Neural cell (in vitro differentiated cells): Measurements from ENCODE around the gene HUS1B.

ENCODE experiments used
- CTCF ChIP-seq: fragments of 450-650 bp; IDR thresholded peaks from 2 replicates; pipeline ENCODE4 v1.5.1; 2014; ENCODE audit warnings: antibody characterized with exemption, mild to moderate bottlenecking, moderate library complexity; ENCODE audit not compliant: poor library complexity, severe bottlenecking
- EZH2 ChIP-seq: fragments of 200-600, 300-800 bp; shearing (Covaris generic), sonication (generic); IDR thresholded peaks from 2 replicates; pipeline ENCODE4 v1.6.1; 2014; ENCODE audit warnings: antibody characterized with exemption, low read length, borderline replicate concordance, mild to moderate bottlenecking; ENCODE audit not compliant: insufficient read depth, poor library complexity, severe bottlenecking
- POLR2AphosphoS5 ChIP-seq: IDR thresholded peaks from 2 replicates; pipeline ENCODE4 v1.6.1; 2012
- RAD21 ChIP-seq: fragments of 450-650 bp; conservative IDR thresholded peaks from 2 replicates; pipeline ENCODE4 v1.6.1; 2014; ENCODE audit warnings: antibody characterized with exemption, mild to moderate bottlenecking, moderate library complexity
- REST ChIP-seq: IDR thresholded peaks from 2 replicates; pipeline ENCODE4 v1.6.1; 2012; ENCODE audit warnings: borderline replicate concordance
- TAF1 ChIP-seq: IDR thresholded peaks from 2 replicates; pipeline ENCODE4 v1.6.1; 2012; ENCODE audit warnings: low read depth

GRCh38 chr6:667253-667927 is 10.5 kb upstream of the HUS1B start:
- TF ChIP-seq CTCF (no peak), EZH2 (no peak), REST (no peak), TAF1 (no peak), RAD21 (no peak), POLR2AphosphoS5 (no peak)
